ENCODE results near the gene RGS10.

Gene RGS10

DNA sequence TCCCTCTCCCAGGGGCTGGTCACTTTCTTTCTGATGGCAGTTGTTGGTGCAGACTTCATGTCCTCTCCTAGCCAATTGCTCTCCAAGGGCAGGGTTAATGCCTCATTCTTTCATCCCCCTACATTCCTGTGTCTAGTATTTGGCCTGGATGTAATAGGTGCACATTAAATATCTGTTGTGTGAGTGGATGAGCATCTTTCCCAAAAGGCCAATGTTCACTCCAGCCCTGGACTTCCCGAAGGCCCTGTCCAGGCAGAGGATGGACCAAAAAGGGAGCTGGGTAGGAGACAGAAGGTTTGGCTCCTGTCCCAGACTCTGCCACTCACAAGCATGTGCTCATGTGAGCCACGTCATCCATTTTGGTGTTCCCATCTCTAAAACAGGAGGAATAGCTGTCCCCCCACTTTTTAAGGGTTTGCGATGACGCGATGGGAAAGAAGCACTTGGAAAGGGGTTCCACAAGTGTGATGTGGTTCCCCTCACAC is 47.5 kb downstream of the RGS10 start:
- Histone ChIP-seq H3K9me3 (ENCODE audit: insufficient read depth, low read length) (no peaks in the 10 kb centered on the region), H3K4me3 (ENCODE audit: insufficient read length, low read depth) (no peak overlapping the region), H3K27me3 (ENCODE audit: insufficient read depth, insufficient read length) (no peaks in the 10 kb centered on the region), H3K36me3 (ENCODE audit: insufficient read depth, insufficient read length, low read length) (peaks cover 4% of the 10 kb centered on the region), H3K9ac (ENCODE audit: insufficient read length, low read depth) (no peak overlapping the region), H3K4me1 (ENCODE audit: insufficient read depth, insufficient read length) (peaks cover 4% of the 10 kb centered on the region)
- TF ChIP-seq YY1 (IDR thresholded peaks at IDR 0.05; ENCODE audit: insufficient read depth, insufficient read length) (no peak), ZNF274 (IDR thresholded peaks at IDR 0.05; ENCODE audit: low read depth, low read length) (no peak), SUZ12 (IDR thresholded peaks at IDR 0.05; ENCODE audit: extremely low read depth, insufficient read depth, insufficient read length) (no peak)
- no peak for DNase-seq (ENCODE audit: low read depth, low spot score)

DNA sequence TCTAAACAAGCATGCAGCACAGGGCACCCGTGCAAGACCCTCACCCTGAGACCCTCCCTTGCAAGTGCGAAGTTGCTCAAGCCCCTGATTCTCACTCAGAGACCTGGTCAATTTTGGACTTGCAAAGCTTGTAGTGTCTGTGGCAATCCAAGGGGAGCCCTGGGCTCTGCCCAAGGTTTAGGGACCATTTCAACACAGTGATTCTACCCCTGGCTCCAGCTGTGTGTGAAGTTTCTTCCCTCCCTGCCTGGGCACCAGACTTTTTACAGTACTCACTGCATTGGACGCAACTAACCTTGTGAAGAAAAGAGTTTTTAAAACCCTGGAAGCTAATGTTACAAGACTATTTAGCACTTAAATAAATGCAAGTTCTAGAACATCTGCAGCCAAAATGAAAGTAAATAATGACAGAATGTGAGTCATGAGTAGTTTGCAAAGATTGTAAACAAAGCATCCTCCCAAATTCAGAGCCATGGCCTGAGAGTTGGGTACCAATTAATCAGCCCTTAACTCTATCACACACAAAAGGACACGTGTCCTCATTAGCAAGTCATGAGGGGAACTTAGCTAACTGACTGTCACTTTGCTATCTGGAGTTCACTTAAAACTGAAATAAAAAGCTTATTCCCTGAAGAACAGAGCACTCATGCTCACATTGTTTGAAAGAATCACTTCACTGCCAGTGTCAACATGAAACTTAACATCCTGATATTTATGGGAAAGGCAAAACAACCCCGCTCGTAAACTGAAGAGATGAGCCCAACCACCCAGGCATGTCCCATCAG is 48.1 kb downstream of the RGS10 start:
- Histone ChIP-seq H3K4me1 (ENCODE audit: insufficient read depth, insufficient read length) (peaks cover 4% of the 10 kb centered on the region), H3K36me3 (ENCODE audit: insufficient read depth, insufficient read length, low read length) (peaks cover 4% of the 10 kb centered on the region), H3K9me3 (ENCODE audit: insufficient read depth, low read length) (no peaks in the 10 kb centered on the region), H3K9ac (ENCODE audit: insufficient read length, low read depth) (no peak overlapping the region), H3K4me3 (ENCODE audit: insufficient read length, low read depth) (no peak overlapping the region), H3K27me3 (ENCODE audit: insufficient read depth, insufficient read length) (no peaks in the 10 kb centered on the region)
- TF ChIP-seq SUZ12 (IDR thresholded peaks at IDR 0.05; ENCODE audit: extremely low read depth, insufficient read depth, insufficient read length) (no peak), ZNF274 (IDR thresholded peaks at IDR 0.05; ENCODE audit: low read depth, low read length) (no peak), YY1 (IDR thresholded peaks at IDR 0.05; ENCODE audit: insufficient read depth, insufficient read length) (no peak)
- DNase-seq (ENCODE audit: low read depth, low spot score), result no peak

DNA sequence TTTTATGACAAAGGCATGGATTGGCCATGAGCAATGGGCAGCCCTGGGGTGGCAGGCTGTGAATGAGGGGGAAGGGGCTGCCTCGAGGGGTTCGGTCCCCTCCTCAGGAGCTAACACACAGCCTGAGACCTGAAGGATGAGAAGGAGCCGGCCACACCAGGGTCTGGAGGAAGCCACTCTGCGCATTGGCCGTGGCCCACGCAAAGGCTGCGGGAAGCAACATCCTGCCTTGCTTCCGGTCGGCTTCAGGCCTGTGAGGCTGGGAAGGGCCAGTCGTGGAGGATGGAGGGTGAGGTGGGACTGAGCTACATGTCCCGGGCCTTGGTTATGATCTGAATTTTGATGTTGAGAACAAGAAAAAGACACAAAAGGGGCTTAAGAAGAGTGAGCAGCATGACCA is 49.4 kb downstream of the RGS10 start:
- DNase-seq (ENCODE audit: low read depth, low spot score), result no peak
- no peak overlapping the region for H3K9ac ChIP-seq (ENCODE audit: insufficient read length, low read depth)
- TF ChIP-seq SUZ12 (IDR thresholded peaks at IDR 0.05; ENCODE audit: extremely low read depth, insufficient read depth, insufficient read length), result no peak
- no peak for TF ChIP-seq ZNF274 (IDR thresholded peaks at IDR 0.05; ENCODE audit: low read depth, low read length)
- no peak for TF ChIP-seq YY1 (IDR thresholded peaks at IDR 0.05; ENCODE audit: insufficient read depth, insufficient read length)

DNA sequence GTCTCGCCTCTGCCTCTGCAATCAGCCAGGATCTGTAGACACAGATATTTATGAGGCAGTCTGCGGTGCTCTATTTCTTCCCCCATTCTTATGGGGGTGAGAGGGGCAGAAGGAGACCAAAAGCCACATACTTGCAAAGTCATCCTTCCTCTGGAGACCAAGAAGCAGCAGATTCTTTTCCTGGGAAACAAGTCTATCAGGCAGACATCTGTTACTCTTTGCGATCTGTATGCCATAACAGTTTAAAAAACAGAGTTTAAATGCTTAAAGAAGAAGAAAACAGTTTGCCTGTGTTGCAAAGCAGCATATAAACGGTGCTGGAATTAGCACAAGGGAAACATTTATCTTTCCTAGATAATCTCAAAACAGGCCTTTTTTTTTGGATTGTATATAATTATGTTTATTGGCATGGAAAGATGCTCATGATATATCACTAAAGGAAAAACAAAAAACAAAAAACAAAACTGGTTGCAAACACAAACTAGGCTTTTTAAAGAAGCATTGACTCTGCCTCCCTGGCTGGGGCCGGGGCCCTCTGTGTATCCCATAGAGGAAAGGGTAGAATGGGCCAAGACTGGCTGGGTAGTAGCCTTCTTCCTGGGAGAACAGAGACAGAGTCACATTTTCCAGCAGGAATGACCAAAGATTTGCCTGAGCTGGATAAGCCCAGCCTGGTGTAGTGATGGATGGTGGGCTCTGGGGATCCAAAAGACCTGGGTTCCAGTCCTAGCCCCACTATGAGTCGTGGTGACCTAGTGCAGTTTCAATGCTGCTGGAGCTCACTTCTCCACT is 50.4 kb downstream of the RGS10 start:
- DNase-seq (ENCODE audit: low read depth, low spot score), result no peak
- no peak overlapping the region for H3K9ac ChIP-seq (ENCODE audit: insufficient read length, low read depth)
- H3K27me3 ChIP-seq (ENCODE audit: insufficient read depth, insufficient read length), result peaks cover 10% of the 10 kb centered on the region
- H3K4me1 ChIP-seq (ENCODE audit: insufficient read depth, insufficient read length), result peaks cover 4% of the 10 kb centered on the region
- TF ChIP-seq SUZ12 (IDR thresholded peaks at IDR 0.05; ENCODE audit: extremely low read depth, insufficient read depth, insufficient read length) (no peak), YY1 (IDR thresholded peaks at IDR 0.05; ENCODE audit: insufficient read depth, insufficient read length) (no peak), ZNF274 (IDR thresholded peaks at IDR 0.05; ENCODE audit: low read depth, low read length) (no peak)
- no peaks in the 10 kb centered on the region for H3K9me3 ChIP-seq (ENCODE audit: insufficient read depth, low read length)
- H3K4me3 ChIP-seq (ENCODE audit: insufficient read length, low read depth), result no peak overlapping the region
- no peaks in the 10 kb centered on the region for H3K36me3 ChIP-seq (ENCODE audit: insufficient read depth, insufficient read length, low read length)

More for the DNA sequence above, 49.4 kb downstream of the RGS10 start:
- peaks cover 3% of the 10 kb centered on the region for H3K27me3 ChIP-seq (ENCODE audit: insufficient read depth, insufficient read length)
- H3K4me1 ChIP-seq (ENCODE audit: insufficient read depth, insufficient read length), result peaks cover 4% of the 10 kb centered on the region
- no peaks in the 10 kb centered on the region for H3K9me3 ChIP-seq (ENCODE audit: insufficient read depth, low read length)
- H3K4me3 ChIP-seq (ENCODE audit: insufficient read length, low read depth), result no peak overlapping the region
- H3K36me3 ChIP-seq (ENCODE audit: insufficient read depth, insufficient read length, low read length), result no peaks in the 10 kb centered on the region

DNA sequence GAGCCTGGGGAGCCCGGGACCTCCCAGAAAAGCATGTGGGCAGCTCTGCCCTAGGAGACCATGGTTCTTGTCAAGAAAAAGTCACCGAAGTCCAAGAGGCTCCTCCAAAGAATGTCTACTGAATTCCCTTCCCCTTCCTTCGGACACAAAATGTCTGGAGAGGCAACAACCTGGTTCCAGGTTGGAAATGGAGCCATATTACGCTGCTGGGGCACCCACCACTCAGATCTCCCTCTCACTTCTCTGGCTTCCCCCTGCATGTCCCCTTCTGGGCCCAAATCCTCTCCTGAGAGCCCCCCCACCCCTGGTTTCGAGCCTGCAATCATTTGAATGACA is 52.6 kb downstream of the RGS10 start:
- DNase-seq (ENCODE audit: low read depth, low spot score), result no peak
- Histone ChIP-seq H3K4me1 (ENCODE audit: insufficient read depth, insufficient read length) (no peaks in the 10 kb centered on the region), H3K9ac (ENCODE audit: insufficient read length, low read depth) (peak overlapping the region; percentile 4), H3K9me3 (ENCODE audit: insufficient read depth, low read length) (no peaks in the 10 kb centered on the region), H3K4me3 (ENCODE audit: insufficient read length, low read depth) (no peak overlapping the region), H3K36me3 (ENCODE audit: insufficient read depth, insufficient read length, low read length) (no peaks in the 10 kb centered on the region), H3K27me3 (ENCODE audit: insufficient read depth, insufficient read length) (peaks cover 15% of the 10 kb centered on the region)
- TF ChIP-seq SUZ12 (IDR thresholded peaks at IDR 0.05; ENCODE audit: extremely low read depth, insufficient read depth, insufficient read length), result no peak
- no peak for TF ChIP-seq YY1 (IDR thresholded peaks at IDR 0.05; ENCODE audit: insufficient read depth, insufficient read length)
- TF ChIP-seq ZNF274 (IDR thresholded peaks at IDR 0.05; ENCODE audit: low read depth, low read length), result no peak

DNA sequence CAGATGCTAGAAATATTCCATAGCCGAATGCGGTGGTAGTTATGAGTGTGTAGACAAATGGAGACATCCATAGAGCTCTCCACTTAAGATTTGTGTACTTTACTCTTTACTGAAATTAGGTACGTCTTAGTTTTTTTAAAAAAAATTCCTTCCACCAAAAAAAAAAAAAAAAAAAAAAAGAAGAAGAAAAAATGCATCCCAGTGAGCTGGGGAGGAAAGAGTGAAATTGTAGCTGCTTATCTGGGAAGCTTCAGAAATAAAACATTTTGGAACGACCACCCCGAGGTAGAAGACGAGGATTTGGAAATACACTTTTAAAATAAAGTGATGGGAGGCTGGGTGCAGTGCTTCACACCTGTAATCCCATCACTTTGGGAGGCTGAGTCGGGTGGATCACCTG is 53.8 kb downstream of the RGS10 start:
- H3K27me3 ChIP-seq (ENCODE audit: insufficient read depth, insufficient read length), result peaks cover 18% of the 10 kb centered on the region
- H3K36me3 ChIP-seq (ENCODE audit: insufficient read depth, insufficient read length, low read length), result no peaks in the 10 kb centered on the region
- no peak overlapping the region for H3K4me3 ChIP-seq (ENCODE audit: insufficient read length, low read depth)
- no peak for DNase-seq (ENCODE audit: low read depth, low spot score)
- no peaks in the 10 kb centered on the region for H3K9me3 ChIP-seq (ENCODE audit: insufficient read depth, low read length)
- no peak overlapping the region for H3K9ac ChIP-seq (ENCODE audit: insufficient read length, low read depth)
- H3K4me1 ChIP-seq (ENCODE audit: insufficient read depth, insufficient read length), result no peaks in the 10 kb centered on the region
- TF ChIP-seq YY1 (IDR thresholded peaks at IDR 0.05; ENCODE audit: insufficient read depth, insufficient read length) (no peak), ZNF274 (IDR thresholded peaks at IDR 0.05; ENCODE audit: low read depth, low read length) (no peak), SUZ12 (IDR thresholded peaks at IDR 0.05; ENCODE audit: extremely low read depth, insufficient read depth, insufficient read length) (no peak)

DNA sequence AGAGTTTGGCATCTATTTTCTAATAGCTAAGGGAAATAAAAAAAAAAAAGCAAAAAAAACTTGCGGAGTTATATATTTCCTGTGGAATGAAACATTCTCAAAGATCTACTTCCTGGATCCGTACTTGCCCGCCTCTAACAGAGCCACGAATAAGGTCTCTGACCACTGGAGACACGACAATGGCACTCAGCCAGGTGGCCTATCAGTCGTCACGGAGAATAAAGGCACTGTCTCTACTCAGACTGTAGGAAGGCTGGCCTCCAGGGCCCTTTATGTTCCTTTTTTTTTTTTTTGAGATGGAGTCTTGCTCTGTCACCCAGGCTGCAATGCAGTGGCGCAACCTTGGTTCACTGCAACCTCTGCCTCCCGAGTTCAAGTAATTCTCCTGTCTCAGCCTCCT is 58.7 kb downstream of the RGS10 start:
- Histone ChIP-seq H3K4me1 (ENCODE audit: insufficient read depth, insufficient read length) (peaks cover 3% of the 10 kb centered on the region), H3K36me3 (ENCODE audit: insufficient read depth, insufficient read length, low read length) (no peaks in the 10 kb centered on the region), H3K9ac (ENCODE audit: insufficient read length, low read depth) (no peak overlapping the region), H3K27me3 (ENCODE audit: insufficient read depth, insufficient read length) (peaks cover 61% of the 10 kb centered on the region), H3K9me3 (ENCODE audit: insufficient read depth, low read length) (no peaks in the 10 kb centered on the region), H3K4me3 (ENCODE audit: insufficient read length, low read depth) (no peak overlapping the region)
- TF ChIP-seq ZNF274 (IDR thresholded peaks at IDR 0.05; ENCODE audit: low read depth, low read length) (no peak), YY1 (IDR thresholded peaks at IDR 0.05; ENCODE audit: insufficient read depth, insufficient read length) (no peak), SUZ12 (IDR thresholded peaks at IDR 0.05; ENCODE audit: extremely low read depth, insufficient read depth, insufficient read length) (no peak)
- no peak for DNase-seq (ENCODE audit: low read depth, low spot score)
